Suppressor macrophage (primary cell): ENCODE measurements around the gene TMEM59.
"Not testable (repeated sequence)": the region's sequence is repeated elsewhere in the genome, so short reads cannot be mapped to it uniquely, and the experiment has no call there.

Experiments used
- DNase-seq, 4 experiments: peaks; one replicate each; pipeline ENCODE4 v3.0.0-alpha.2; 2020 to 2022

TMEM59 gene

GRCh38 chr1:54052431-54052933 is 522 bp downstream of the TMEM59 start:
- peak; percentile 29 to 66 (median 59) for DNase-seq

GRCh38 chr1:54051933-54052430 is 1.0 kb downstream of the TMEM59 start:
- DNase-seq: peak in 1 of 4 experiments; percentile 2

GRCh38 chr1:54050435-54050834 is 2.6 kb downstream of the TMEM59 start:
- DNase-seq: not testable (repeated sequence)

GRCh38 chr1:54047384-54048305 is 5.4 kb downstream of the TMEM59 start:
- peak in 2 of 4 experiments; percentile 10 to 13 for DNase-seq

- DNase-seq: no peak
Observed at GRCh38 chr1:54046671-54047383, 6.2 kb downstream of the TMEM59 start.

GRCh38 chr1:54045496-54045895 is 7.5 kb downstream of the TMEM59 start:
- DNase-seq: no peak

- DNase-seq: no peak
Observed at GRCh38 chr1:54041806-54042205, 11.2 kb downstream of the TMEM59 start.

- DNase-seq: no peak
Observed at GRCh38 chr1:54037476-54037875, 15.5 kb downstream of the TMEM59 start.

- DNase-seq: no peak
Observed at GRCh38 chr1:54028306-54029251, 24.4 kb downstream of the TMEM59 start.

GRCh38 chr1:54027848-54028247 is 25.2 kb downstream of the TMEM59 start:
- DNase-seq: no peak

GRCh38 chr1:54024811-54025210 is 28.2 kb downstream of the TMEM59 start:
- not testable (repeated sequence) for DNase-seq

- DNase-seq: no peak
Observed at GRCh38 chr1:54024358-54024757, 28.6 kb downstream of the TMEM59 start.

- not testable (repeated sequence) for DNase-seq
Observed at GRCh38 chr1:54019562-54020176, 33.3 kb downstream of the TMEM59 start.

- no peak for DNase-seq
Observed at GRCh38 chr1:54018635-54019034, 34.4 kb downstream of the TMEM59 start.

GRCh38 chr1:54017979-54018378 is 35.0 kb downstream of the TMEM59 start, which contains the start of gene LDLRAD1:
LDLRAD1 (minus strand) TSS chr1:54018186; CDS start chr1:54018112, 74 bp downstream.
- DNase-seq: no peak

GRCh38 chr1:54016343-54017282 is 36.4 kb downstream of the TMEM59 start:
- no peak for DNase-seq

- no peak for DNase-seq
Observed at GRCh38 chr1:54014009-54014629, 38.9 kb downstream of the TMEM59 start.

GRCh38 chr1:54013393-54014008 is 39.5 kb downstream of the TMEM59 start:
- DNase-seq: no peak

GRCh38 chr1:54012863-54013262 is 40.1 kb downstream of the TMEM59 start:
- no peak for DNase-seq

GRCh38 chr1:54012008-54012325 is 41.0 kb downstream of the TMEM59 start:
- DNase-seq: no peak
